NCI-H187 (cell line): ENCODE measurements around the gene CRYBB3.
"Not testable (repeated sequence)": the region's sequence is repeated elsewhere in the genome, so short reads cannot be mapped to it uniquely, and the experiment has no call there.

Experiments used
- DNase-seq, 2 experiments: peaks; one replicate each; lab custom pipeline; 2025; lab: John Stamatoyannopoulos, UW

Gene CRYBB3

DNA sequence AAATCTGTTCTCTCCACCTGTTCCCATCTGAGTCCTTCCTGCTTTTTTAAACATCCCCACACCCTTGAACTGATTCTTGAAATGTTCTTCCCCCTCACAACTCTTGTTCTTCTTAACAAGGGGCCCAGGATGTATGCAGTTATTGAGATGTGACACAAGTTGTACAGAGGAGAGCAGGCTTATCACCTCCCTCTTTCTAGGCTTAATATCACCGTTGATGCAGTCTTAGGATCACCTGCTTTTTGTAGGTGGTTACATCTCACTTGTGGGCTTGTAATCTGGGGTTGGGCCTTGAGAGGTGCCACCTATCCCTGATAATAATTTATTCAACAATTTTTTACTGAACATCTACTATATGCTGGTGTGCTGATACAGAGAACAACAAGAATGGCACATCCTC lies 6.2 kb downstream of the CRYBB3 start:
- DNase-seq = no peak

DNA sequence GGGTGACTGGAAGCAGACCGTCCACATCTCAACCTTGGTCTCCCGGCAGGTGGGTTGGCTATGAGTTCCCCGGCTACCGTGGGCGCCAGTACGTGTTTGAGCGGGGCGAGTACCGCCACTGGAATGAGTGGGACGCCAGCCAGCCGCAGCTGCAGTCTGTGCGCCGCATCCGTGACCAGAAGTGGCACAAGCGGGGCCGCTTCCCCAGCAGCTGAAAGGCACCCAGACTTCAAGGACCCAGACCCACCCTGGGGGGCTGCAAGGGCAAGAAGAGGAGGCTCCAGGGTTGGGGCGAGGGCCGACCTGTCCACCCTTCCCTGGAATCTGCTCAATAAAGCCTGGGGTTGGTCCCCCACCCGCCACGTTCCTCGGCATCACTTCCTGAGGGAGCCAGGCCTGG lies 7.3 kb downstream of the CRYBB3 start:
- no peak for DNase-seq

DNA sequence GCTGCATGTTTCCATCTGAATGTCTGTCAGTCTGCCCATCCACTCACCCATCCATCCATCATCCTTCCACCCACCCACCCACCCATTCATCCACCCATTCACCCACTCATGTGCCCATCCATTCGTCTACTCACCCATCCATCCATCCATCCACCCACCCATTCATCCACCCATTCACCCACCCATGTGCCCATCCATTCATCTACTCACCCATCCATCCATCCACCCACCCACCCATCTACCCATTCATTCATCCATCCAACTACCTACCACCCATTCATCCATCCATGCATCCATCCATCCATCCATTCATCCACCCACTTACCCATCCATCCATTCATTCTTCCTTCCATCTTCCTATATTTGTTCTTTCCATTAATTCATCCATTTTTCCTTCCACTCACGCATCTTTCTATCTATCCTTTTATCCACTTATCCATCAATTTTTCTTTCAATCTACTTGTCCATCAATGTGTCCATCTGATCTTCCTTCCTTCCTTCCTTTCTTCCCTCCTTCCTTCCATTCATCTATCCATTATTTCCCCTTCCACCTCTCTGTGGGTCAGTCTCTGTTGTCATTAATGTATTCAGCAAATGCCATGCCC lies 8.0 kb downstream of the CRYBB3 start:
- DNase-seq = no peak

DNA sequence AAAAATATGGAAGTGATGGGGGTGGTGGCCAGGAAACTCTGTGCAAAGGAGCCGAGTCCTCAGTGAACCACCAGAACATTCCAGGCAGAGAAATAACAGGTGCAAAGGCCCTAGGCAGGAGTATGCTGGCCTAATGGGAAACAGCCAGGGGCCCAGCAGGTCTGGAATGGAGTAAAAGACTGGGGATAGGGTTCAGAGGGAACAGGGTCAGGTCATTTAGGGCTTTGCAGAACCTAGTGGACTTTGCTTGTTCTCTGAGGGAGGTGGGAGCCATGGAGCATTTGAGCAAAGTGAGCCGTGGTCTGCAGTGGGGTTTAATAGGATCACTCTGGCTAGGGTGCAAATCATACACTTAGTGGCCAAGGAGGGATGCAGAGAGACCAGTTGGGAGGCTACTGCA lies 8.7 kb downstream of the CRYBB3 start:
- DNase-seq = no peak

DNA sequence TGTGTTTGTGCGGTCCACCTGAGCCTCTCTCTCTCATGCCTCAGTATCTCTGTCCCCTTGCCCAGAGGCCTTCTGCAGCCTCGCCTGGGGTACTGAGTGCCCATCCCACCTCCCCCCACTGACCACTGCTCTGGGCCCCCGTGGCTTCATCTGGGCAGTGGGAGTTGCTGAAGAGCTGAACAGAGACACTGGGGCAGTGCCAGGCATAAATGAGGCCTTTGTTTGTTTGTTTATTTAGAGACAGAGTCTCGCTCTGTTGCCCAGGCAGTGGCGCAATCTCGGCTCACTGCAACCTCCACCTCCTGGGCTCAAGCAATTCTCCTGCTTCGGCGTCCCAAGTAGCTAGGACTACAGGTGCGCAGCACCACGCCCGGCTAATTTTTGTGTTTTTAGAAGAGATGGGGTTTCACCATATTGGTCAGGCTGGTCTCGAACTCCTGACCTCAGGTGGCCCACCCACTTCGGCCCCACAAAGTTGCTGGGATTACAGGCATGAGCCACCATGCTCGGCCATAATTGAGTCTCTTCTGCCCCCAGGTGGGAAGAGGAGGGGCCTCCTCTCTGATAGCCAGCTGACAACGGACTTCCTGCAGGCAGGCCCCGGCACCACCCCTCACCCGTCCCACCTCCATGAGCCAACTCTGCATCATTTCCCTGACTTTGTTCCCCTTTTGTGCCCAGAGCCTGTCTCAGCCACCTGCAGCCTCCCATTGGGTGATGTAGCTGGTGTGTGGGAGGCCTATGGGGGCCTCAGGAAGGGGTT lies 9.3 kb downstream of the CRYBB3 start:
- no peak for DNase-seq

DNA sequence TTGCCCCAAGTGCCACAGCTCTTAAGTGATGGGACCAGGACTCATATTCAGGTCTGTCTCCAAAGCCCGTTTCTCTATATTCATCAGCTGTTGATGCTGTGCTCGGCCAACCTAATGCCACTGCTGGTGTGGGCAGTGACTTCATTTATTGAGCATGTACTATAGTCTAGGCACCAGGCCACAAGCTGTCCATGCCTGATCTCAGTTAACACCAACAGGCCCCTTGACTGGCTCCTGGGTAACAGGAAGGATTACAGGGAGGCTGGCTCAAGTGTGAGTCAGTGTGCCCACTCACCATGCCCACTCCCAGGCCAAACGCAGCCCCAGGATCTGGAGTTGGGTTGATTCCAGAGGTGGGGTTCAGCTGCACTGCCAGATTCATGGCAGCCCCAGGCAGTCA lies 11.1 kb downstream of the CRYBB3 start:
- no peak for DNase-seq

DNA sequence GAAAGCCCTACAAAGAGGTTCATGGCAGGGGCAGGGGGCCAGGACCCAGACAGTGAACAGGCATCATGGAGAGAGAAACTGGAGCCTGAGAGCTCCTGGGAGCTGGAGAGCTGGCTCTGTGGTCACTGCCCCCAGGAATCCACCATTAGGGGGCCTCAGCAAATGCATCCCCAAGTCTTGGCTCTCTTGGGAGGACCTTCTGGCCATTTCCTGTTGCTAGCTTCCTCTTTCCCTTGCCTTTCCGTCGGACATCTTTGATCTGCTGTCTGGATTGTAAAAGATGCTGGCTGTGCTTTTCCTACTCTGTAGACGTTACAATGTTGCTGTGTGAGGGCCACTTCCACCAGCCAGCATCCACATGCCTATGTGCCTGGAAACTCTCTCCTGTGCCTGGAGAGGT lies 12.7 kb downstream of the CRYBB3 start:
- no peak for DNase-seq

DNA sequence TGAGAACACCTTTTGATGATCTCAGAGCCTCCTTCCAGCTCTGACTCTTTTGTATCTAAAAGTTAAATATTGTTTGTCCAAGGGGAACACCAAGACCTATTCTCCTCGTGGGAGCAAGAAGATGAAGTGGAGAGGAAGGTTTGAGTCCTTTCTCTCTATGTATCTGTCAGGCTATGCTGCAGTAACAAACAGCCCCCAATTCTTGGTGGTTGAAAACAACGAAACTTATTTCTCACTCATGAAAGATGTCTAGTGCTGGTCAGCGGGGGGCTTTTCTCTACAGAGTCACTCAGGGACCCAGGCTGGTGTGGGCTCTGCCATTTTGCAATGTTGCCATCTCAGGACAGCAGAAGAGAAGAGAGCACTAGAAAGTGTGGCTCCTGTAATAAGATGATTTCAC lies 13.6 kb downstream of the CRYBB3 start:
- no peak for DNase-seq

DNA sequence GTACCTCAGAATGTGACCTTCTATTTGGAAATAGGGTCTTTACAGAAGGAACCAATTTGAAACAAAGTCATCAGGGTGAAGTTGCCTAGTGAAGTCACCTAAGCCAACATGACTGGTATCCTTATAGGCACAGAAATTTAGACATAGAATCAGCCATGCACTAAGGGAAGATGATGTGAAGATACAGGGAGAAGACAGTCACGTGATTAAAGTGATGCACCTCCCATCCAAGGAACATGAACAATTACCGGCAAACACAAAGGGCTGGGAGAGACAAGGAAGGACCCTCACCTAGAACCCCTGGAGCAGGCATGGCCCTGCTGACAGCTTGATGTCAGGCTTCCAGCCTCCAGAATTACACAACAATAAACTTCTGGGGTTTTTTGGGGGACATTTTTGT lies 16.6 kb downstream of the CRYBB3 start:
- no peak for DNase-seq

DNA sequence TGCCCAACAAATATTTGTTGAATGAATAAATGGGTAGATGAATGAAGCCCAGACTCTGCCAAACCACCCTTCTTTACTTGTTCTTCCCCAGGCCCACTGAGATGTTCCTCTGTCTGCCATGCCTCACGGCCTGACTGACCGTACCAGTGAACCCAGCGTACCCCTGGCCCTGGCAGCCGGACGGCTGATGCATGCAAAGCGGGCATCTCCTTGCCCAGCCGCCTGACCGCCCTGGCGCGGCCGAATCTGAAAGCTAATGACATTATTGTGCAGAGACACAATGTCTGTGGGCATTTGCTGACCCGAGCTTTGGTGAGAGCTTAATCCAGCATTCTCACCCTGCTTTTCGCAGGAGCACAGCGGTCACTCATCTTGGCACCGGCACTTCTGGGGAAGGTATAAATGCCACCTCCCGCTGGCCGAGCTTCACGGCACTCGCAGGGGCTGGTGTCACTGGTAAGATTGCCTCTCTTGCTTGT lies 19.6 kb downstream of the CRYBB3 start, which contains the start of gene CRYBB2:
TSS of gene CRYBB2 (plus strand) at position 429 of the 479 bp plus-strand sequence. CDS start 1,791 bp downstream, outside the sequence.
- DNase-seq = no peak

DNA sequence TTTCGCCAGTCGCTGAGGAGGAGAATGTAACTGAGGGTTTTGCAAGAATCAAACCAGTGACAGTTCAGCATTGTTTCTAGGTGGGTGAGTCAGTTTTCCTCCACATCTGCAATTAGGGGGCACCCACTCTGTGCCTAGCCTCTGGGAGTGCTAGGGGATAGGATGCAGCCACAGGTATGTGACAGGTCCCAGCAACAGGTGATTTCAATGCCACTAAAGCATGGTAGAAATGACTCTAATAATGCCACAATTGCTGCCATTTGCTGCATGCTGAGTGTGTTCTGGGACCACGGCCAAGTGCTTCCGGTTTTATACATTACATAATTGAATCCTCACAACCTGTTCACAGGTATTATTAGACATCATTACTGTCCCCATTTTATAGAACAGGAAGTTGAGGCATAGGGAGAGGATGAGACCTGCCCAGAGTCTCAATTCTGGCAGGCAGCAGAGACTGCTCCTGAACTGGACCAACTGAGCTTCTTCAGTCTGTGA lies 20.3 kb downstream of the CRYBB3 start:
- no peak for DNase-seq

DNA sequence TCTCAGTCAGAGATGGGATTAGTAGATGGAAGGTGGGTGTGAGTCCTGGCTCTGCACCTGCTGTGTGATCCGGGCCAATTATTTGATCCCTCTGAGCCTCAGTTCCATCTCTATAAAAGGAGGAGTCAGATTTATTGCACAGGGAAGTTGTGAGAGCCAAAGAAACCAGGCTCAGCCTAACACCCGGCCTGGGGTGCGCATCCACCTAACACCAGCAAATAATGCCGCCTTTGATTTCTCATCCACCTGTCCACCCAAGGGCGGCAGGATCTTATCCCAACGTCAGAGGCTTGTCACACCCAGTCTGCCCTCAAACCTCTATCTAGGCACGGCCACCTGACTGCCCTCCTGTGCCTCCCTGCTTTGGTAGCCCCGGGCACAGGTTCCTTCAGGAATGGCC lies 22.1 kb downstream of the CRYBB3 start:
- DNase-seq = no peak

DNA sequence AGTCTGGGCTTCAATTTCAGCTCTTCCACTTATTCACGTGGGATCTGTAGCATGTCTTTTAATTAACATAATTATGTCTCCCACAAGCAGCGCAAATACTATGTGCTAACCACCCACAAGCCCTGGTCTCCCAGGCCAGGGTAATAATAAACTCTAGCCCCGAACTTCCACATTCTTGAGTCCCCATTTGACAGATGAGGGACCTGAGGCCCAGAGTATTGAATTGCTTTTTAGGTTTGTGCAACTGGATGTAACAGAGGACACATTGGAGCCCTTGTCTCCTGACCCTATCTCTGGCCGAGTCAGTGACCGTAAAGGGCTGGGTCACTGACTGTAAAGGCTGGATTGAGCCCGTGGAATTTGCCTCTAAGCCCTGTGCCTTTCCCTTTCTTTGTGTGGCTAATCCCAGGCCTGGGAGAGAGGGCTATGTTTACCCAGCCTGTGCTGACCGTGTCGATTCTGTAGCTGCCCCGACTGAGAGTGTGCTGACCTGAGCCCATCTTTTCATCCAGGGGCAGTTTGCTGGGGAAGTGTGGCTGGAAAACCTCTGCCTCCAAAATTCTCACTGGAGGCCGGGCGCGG lies 23.7 kb downstream of the CRYBB3 start:
- no peak for DNase-seq

DNA sequence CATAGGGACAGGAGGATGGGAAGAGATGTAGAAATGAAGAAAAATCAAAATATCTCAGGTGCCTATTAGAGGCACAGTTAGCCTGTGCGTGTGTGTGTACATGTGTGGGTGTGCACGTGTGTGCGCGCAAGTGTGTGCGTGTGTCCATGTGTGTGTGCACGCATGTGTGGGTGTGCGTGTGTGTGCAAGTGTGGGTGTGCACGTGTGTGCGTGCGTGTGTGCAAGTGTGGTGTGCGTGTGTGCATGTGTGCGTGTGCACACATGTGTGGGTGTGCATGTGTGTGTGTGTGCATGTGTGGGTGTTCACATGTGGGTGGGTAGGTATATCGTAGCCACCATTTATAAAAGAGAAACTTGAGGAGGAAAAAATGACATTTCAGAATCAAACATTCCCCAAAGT lies 29.2 kb downstream of the CRYBB3 start:
- DNase-seq = no peak

DNA sequence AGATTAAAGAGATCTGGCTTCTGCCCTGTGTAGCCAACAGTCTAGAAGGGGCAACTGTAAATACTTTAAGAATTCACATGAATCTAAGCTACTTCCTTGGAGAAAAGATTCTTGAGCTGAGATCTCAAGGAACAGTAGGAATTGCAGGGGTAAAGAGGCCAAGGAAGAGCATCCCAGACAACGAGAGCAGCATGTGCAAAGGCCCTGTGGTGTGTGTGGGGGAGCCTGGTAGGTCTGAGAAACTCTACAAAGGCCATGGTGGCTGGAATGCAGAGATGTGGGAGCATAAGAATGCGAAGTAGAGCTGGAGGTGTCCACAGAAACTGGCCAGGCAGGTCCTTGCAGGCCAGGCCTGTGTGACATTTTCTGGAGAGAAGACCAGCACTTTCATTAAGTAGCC lies 31.1 kb downstream of the CRYBB3 start:
- DNase-seq = not testable (repeated sequence)

DNA sequence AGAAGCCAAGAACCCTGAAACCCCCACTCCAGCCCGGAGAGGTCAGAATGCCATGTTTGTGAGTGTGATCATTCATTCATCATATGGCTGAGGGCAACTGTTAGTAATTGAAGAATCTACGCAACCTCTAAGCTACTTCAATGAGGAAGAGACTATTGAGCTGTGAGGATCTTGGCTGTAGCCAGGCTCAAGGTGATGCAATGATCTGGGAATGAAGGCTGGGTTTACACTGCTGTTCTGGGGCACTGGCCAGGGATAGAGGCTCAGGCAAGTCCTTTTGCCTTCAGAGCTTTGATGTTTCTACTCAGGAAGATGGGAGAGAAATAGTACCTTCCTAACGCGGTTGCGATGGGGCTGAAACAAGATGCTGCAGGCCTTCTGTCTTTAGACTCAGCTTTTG lies 32.6 kb downstream of the CRYBB3 start:
- DNase-seq = no peak

DNA sequence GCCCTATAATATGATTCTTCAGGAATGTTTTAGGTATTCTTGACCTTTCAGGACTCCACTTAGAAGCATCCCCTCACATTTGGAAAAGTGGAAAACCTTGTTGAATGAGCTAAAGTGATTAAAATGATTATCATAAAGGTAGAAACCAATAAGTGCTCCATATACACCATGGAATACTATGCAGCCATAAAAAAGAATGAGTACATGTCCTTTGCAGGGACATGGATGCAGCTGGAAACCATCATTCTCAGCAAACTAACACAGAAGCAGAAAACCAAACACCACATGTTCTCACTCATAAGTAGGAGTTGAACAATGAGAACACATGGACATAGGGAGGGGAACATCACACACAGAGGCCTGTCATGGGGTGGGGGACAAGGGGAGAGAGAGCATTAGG lies 34.0 kb downstream of the CRYBB3 start:
- DNase-seq = not testable (repeated sequence)

DNA sequence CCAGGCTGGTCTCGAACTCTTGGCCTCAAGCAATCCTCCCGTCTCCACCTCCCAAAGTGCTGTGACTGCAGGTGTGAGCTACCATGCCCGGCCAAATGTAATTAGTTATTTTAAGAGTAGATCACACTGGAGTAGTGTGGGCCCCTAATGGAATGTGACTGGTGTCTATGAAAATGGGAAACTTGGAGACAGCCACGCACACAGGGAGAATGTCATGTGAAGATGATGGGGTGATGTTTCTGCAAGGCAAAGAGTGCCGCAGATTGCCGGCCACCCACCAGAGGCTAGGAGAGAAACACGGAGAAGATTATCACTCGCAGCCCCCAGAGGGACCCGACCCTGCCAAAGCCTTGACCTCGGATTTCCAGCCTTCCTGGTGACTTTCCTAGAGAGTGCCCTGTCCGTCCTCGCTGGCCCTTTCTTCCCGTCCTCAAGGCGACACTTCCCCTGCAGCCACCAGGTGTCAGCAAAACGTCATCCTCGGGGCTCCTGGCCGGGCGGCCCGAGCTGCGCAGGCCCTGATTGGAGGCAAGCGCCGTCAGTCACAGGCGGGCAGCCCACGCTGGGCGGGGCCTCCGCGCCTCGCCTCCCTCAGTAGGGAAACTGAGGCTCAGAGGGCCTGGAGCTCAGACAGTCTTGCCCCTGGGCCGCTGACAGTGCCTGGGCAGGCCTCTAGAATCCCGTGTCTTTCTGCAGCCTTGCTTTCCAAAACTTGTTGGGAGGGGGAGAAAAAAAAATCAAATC lies 36.1 kb downstream of the CRYBB3 start:
- peak in 1 of 2 experiments; percentile 31 for DNase-seq

DNA sequence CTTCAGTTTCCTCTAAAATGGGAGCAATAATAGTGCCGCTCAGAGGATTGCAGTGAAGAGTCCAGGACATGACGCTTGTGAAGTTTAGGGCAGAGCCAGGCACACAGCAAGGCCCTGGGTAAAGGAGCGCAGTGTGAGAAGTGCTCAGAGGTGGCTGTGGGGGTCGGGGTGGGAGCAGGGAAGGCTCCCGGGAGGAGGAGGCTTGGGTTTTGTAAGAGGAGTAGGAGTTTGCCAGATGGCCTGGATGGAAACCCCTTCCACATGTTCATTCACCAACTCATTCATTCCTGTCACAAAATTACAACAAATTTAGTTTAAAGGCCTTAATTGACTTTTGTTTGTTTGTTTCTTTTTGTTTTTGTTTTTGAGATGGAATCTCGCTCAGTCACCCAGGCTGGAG lies 36.8 kb downstream of the CRYBB3 start:
- DNase-seq = no peak

DNA sequence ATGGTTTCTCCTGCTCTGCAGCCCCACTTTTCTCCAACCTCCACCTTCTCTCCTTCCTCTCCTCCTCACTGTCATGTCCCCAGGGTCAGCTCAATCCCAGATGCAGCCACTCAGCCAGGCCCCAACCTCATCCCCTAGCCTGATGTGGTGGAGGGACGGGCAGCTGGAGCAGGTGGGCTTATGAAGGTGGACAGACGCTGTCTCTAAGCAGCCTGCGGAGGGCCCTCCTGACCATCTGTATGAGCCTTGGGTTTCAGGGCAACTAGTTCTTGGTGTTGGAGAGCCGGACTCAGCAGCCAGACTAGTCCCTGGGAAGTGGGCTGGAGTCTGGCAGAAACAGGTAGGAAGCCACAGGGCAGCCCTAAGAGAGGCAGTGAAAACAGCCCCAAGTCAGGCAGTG lies 37.8 kb downstream of the CRYBB3 start:
- no peak for DNase-seq

DNA sequence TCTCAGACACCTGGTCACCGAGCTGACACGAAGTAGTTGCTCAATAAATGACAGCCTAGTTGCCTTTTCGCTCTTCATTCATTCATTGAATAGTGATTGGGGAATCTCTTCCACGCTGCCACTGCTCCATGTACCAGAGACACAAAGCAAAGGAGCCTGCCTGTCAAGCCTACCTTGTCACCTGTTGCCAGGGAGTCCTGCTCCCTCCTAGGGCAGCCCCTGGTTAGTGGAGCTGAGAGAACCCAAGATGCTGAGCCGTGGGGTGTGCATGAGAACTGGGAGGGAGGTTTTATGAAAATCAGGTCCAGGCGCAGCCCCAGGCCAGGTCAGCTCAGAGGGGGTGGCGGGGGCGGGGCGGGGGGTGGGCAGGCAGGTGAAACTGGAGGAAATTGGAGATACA lies 38.4 kb downstream of the CRYBB3 start:
- not testable (repeated sequence) for DNase-seq

DNA sequence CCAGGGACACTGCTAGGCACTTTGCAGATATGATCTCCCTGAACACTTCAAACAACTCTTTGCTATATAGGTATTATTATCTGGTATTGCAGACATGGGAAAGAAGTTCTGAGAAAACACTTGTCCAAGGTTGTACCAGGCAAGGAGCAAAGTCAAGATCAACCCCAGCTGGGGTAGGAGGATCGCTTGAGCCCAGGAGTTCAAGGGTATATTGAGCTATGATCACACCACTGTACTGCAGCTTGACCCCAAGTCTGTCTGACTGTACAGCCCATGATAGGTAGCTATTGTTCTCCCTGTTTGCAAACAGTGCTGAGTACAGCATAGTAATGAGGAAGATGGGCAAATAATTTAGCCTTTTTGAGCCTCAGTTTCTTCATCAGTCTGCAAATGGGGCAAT lies 55.5 kb downstream of the CRYBB3 start:
- DNase-seq = not testable (repeated sequence)
